Fibroblast of pulmonary artery (primary cell): ENCODE data around the gene BST2.

Experiments
- DNase-seq: peaks from one replicate; pipeline ENCODE4 v3.0.0-alpha.2; 2010; ENCODE audit warnings: low read depth
- H3K4me3 ChIP-seq: replicated peaks from 2 replicates; pipeline ENCODE4 v1.5.1; 2011; ENCODE audit warnings: low read depth, mild to moderate bottlenecking, control low read depth, low read length, moderate library complexity
- CTCF ChIP-seq: IDR thresholded peaks from 2 replicates; pipeline ENCODE4 v1.5.1; 2011; ENCODE audit warnings: mild to moderate bottlenecking, control low read depth, low read length, inconsistent platforms; ENCODE audit errors: missing control alignments

Gene BST2

GRCh38 chr19:17445526-17446165 lies 40.2 kb upstream of the BST2 start:
- TF ChIP-seq CTCF = no peak
- no peak for DNase-seq

GRCh38 chr19:17441241-17442021 lies 36.0 kb upstream of the BST2 start:
- no peak overlapping the region for H3K4me3 ChIP-seq
- peak; percentile 50 for TF ChIP-seq CTCF
- DNase-seq = peak; percentile 68

More at GRCh38 chr19:17445526-17446165, 40.2 kb upstream of the BST2 start:
- H3K4me3 ChIP-seq = no peak overlapping the region

GRCh38 chr19:17436874-17437267 lies 31.4 kb upstream of the BST2 start:
- H3K4me3 ChIP-seq = no peak overlapping the region
- no peak for TF ChIP-seq CTCF
- DNase-seq = no peak

- no peak for DNase-seq
- no peak overlapping the region for H3K4me3 ChIP-seq
- no peak for TF ChIP-seq CTCF
Measured at GRCh38 chr19:17436094-17436873, 30.9 kb upstream of the BST2 start.

GRCh38 chr19:17435218-17435617 lies 29.8 kb upstream of the BST2 start:
- TF ChIP-seq CTCF = no peak
- no peak overlapping the region for H3K4me3 ChIP-seq
- DNase-seq = no peak

- no peak for TF ChIP-seq CTCF
- H3K4me3 ChIP-seq = no peak overlapping the region
- DNase-seq = no peak
Measured at GRCh38 chr19:17431417-17431816, 26.0 kb upstream of the BST2 start.
